AG20443 (cell line): ENCODE measurements around the gene EXO5.
"Not testable (repeated sequence)": the region's sequence is repeated elsewhere in the genome, so short reads cannot be mapped to it uniquely, and the experiment has no call there.

ENCODE experiments used
- DNase-seq: peaks from one replicate; pipeline ENCODE4 v3.0.0; 2012; ENCODE audit warnings: low spot score, mixed read lengths

The EXO5 gene, protein sequence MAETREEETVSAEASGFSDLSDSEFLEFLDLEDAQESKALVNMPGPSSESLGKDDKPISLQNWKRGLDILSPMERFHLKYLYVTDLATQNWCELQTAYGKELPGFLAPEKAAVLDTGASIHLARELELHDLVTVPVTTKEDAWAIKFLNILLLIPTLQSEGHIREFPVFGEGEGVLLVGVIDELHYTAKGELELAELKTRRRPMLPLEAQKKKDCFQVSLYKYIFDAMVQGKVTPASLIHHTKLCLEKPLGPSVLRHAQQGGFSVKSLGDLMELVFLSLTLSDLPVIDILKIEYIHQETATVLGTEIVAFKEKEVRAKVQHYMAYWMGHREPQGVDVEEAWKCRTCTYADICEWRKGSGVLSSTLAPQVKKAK

DNA sequence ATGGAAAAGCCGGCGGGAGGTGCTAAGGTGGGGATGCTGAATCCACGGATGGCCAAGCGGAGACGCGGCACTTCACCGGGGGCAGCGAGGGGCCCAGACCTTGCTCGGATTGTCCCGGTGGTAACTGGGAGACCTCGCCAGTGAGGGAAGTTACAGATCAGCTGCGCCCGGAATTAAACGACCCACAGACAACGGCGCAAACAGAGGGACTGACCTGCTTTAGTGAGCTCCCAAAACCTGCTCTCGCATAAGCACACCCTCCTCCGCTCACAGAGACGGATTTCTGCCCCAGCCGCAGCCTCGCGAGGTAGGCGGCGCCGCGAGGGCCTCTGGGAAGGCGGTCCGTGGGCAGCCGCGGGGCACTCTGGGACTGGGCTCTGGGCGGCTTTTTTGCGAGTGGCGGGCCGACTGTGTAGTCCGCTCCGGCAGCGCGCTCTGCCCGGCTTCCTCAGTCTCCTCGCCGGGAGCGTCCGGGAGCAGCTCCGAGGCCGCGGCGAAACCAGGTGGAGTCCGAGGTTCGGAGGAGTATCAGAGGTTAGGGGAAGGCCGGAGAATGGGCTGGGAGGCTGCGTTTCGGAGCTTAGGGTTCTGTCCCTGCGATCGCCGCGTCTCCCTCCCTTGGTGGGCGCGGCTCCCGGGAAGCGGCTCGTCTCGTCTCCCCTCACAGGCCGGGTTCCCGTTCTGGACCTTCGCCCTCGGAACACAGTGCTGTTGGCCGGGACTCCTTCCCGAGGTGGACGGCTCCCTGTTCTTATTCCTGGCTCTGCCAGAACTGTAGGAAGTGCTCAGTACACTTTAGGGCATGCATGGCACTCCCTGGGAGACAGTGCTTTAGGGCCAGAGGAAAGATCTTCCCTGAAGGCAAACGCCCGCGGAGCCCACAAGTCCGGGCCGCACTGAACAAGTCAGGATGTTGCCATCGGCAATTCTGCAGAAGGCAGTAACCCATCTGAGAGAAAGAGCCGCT is at the start of gene EXO5:
Gene EXO5, plus strand, starts transcription at position 393 of the 967 bp plus-strand sequence. CDS start 5,778 bp downstream, outside the sequence.
- peak; percentile 94 for DNase-seq

GRCh38 chr1:40462956-40463590 is 45.5 kb upstream of the EXO5 start:
- DNase-seq = no peak

GRCh38 chr1:40469327-40469726 is 39.2 kb upstream of the EXO5 start:
- DNase-seq = no peak

DNA sequence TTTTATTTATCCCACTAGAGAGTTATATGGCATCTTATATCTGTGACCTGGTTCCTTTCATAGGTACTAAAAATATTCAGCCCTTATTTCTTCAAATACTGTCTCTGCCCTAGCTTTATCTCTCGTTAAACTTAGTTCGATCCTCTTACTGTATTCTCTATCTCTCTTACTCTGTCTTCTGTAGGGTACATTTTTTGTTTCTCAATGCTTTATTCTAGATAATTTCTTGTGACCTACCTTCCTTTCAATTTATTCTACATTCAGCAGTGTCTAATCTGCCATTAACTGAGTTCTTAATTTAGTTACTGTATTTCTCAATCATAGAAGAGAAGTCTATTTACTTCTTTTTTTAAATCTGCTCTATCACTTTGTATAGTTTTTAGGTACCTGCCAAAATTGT is 33.3 kb upstream of the EXO5 start:
- no peak for DNase-seq

GRCh38 chr1:40476924-40477677 is 31.5 kb upstream of the EXO5 start, which contains the start of gene ZFP69:
Gene ZFP69, plus strand, starts transcription at chr1:40477290. Its CDS starts 2,072 bp downstream, at chr1:40479362.
- peak; percentile 96 for DNase-seq

GRCh38 chr1:40477678-40478053 is 30.9 kb upstream of the EXO5 start:
- DNase-seq = peak; percentile 32

- peak; percentile 21 for DNase-seq
Measured at GRCh38 chr1:40478276-40478675, 30.3 kb upstream of the EXO5 start.

- DNase-seq = no peak
Measured at GRCh38 chr1:40479156-40479555, 29.4 kb upstream of the EXO5 start.

GRCh38 chr1:40495315-40495903 is 13.2 kb upstream of the EXO5 start:
- no peak for DNase-seq

- DNase-seq = not testable (repeated sequence)
Measured at GRCh38 chr1:40502651-40503050, 5.9 kb upstream of the EXO5 start.

DNA sequence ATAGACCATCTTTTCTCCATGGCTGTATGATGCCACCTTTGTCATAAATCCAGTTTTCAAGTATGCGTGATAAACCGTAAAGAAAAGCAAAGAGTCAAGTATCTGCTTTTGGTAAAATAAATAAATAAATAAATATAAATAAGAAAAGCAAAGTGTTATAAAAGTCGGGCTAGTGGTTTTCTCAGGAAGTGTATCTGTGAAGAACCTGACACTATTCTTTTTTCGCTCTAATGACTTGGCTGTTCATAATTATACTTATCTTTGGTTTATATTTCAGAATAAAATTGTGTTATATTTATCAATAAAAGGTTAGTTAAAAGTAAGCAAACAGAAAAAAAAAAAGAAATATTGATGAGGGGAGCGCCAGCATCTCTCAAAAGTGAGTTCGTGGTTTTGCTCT is 594 bp upstream of the EXO5 start:
- DNase-seq = no peak

DNA sequence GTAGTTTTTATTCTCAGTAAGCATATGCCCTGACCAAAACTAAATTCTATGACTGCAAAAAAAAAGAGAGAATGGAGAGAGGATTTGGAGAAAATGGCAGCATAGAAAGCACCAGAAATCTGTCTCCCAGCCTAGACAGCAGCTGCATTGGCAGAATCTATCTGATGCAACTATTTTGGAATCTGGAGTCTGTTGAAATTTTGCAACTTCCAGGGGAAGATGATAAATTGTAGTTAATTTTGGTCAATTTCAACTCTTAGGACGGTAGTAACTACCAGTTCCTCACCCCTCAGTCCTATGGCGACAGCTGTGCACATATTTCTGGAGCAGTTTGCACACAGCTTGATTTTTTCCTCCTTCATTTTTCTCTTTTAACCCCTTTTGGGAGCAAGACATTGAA is 10.9 kb downstream of the EXO5 start:
- DNase-seq = no peak

- DNase-seq = peak; percentile 35
Measured at GRCh38 chr1:40530735-40531380, 22.3 kb downstream of the EXO5 start.

GRCh38 chr1:40531381-40532061 is 23.0 kb downstream of the EXO5 start, which contains the start of gene ZNF684:
Gene ZNF684, plus strand, starts transcription at chr1:40531637. Its CDS starts 1,530 bp downstream, at chr1:40533167.
- peak; percentile 97 for DNase-seq

- DNase-seq = no peak
Measured at GRCh38 chr1:40532062-40532389, 23.5 kb downstream of the EXO5 start.

DNA sequence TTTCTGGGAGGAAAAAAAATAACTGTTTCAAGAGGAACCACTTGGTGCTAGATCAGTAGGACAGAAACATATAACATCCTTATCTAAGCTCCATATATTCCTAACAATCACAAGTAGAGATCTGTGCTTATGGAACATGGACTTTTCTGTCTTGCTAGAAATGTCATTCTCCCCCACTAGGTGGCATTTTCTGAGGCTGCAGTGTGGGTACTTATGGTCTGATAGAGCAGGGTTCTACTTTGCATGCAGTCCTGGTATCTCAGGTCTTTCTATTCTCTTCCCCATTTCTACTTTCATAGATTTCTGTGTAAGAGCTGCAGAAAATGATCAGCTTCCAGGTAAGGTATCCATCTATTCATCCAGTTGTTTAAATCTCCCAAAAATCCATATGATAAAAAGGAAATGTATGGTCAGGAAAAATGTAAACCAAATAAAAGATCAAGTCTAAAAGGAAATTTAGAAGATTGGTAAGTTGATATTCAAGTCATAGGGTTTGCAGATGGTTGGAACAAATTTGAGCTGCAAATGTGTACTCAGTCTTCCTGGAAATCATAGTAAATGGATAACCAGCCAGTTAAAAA is 24.4 kb downstream of the EXO5 start:
- DNase-seq = peak; percentile 60

GRCh38 chr1:40534589-40534988 is 26.0 kb downstream of the EXO5 start:
- DNase-seq = no peak

- DNase-seq = no peak
Measured at GRCh38 chr1:40535732-40536131, 27.2 kb downstream of the EXO5 start.

GRCh38 chr1:40539338-40539737 is 30.8 kb downstream of the EXO5 start:
- no peak for DNase-seq

GRCh38 chr1:40546957-40547356 is 38.4 kb downstream of the EXO5 start:
- DNase-seq = no peak
